WERI-Rb-1 (cell line): Measurements from ENCODE around the gene RSPH9.

Experiments used
- DNase-seq: peaks from one replicate; pipeline ENCODE4 v3.0.0-alpha.2; 2020
- H3K27ac ChIP-seq: fragments of 250-450 bp; sonication (Bioruptor Pico); 2 replicates; pipeline ENCODE4 v1.5.1; 2020; ENCODE audit warnings: mild to moderate bottlenecking, moderate library complexity
- H3K27me3 ChIP-seq: fragments of 250-450 bp; sonication (Bioruptor Pico); 2 replicates; pipeline ENCODE4 v1.5.1; 2021; ENCODE audit warnings: mild to moderate bottlenecking, low read depth, moderate library complexity; ENCODE audit not compliant: insufficient read depth, severe bottlenecking
- H3K36me3 ChIP-seq: fragments of 250-450 bp; sonication (Bioruptor Pico); 2 replicates; pipeline ENCODE4 v1.5.1; 2020; ENCODE audit warnings: mild to moderate bottlenecking, moderate library complexity
- H3K4me3 ChIP-seq: 2 replicates; pipeline ENCODE4 v1.5.1; 2011; ENCODE audit warnings: low read depth, mild to moderate bottlenecking, control low read depth, low read length
- H3K9me3 ChIP-seq: fragments of 250-450 bp; sonication (Bioruptor Pico); 2 replicates; pipeline ENCODE4 v1.5.1; 2021; ENCODE audit warnings: mild to moderate bottlenecking, moderate library complexity; ENCODE audit not compliant: severe bottlenecking
- TF ChIP-seq, protein P1 (sequence below): IDR thresholded peaks from 2 replicates; pipeline ENCODE4 v1.5.1; 2011; ENCODE audit warnings: low read depth, mild to moderate bottlenecking, control low read depth, inconsistent platforms, low read length

The RSPH9 gene

DNA sequence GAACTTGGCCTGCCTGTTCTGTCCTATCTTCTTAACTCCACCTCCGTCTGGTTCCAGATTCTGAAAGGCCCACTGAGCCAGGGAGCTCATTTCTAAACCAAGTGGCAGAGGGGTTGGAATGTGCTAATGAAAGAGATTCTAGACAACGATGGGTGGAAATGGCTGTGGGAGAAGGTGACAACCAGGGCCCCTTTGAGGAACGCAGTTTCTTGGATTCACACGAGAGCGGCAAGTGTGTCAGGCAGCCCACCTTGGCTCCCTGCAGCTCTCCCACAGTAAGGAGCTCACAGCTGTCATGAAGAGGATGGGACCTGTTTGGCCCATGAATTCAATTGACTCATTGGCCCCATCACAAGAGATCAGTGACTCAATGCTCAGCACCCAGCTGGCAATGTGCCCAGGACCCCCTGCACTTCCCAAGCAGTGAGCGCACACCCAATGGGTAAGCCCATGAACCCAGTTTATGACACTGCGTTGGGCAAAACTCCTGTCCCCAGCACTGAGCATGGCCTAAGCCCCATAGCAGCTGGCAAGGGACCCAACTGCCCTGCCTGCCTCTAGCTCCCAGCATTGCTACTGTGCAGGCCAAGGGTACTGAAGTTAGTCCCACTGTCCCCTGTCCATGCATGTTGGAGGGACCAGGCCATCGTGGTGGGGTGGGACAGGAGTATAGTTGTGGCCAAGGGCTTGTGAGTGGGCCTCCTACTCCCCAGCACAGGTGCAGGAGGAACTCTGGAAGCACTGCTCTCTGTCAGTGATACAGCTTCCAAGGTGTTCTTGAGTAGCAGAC lies 26.4 kb downstream of the RSPH9 start:
- Histone ChIP-seq H3K27ac (peak overlapping the region; percentile 33; the same call in 1 of the 2 replicates), H3K9me3 (no peaks in the 10 kb centered on the region), H3K27me3 (no peaks in the 10 kb centered on the region), H3K4me3 (no peak overlapping the region), H3K36me3 (peaks cover 64% of the 10 kb centered on the region)
- DNase-seq, result no peak
- TF ChIP-seq, protein P1, sequence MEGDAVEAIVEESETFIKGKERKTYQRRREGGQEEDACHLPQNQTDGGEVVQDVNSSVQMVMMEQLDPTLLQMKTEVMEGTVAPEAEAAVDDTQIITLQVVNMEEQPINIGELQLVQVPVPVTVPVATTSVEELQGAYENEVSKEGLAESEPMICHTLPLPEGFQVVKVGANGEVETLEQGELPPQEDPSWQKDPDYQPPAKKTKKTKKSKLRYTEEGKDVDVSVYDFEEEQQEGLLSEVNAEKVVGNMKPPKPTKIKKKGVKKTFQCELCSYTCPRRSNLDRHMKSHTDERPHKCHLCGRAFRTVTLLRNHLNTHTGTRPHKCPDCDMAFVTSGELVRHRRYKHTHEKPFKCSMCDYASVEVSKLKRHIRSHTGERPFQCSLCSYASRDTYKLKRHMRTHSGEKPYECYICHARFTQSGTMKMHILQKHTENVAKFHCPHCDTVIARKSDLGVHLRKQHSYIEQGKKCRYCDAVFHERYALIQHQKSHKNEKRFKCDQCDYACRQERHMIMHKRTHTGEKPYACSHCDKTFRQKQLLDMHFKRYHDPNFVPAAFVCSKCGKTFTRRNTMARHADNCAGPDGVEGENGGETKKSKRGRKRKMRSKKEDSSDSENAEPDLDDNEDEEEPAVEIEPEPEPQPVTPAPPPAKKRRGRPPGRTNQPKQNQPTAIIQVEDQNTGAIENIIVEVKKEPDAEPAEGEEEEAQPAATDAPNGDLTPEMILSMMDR, result no peak

DNA sequence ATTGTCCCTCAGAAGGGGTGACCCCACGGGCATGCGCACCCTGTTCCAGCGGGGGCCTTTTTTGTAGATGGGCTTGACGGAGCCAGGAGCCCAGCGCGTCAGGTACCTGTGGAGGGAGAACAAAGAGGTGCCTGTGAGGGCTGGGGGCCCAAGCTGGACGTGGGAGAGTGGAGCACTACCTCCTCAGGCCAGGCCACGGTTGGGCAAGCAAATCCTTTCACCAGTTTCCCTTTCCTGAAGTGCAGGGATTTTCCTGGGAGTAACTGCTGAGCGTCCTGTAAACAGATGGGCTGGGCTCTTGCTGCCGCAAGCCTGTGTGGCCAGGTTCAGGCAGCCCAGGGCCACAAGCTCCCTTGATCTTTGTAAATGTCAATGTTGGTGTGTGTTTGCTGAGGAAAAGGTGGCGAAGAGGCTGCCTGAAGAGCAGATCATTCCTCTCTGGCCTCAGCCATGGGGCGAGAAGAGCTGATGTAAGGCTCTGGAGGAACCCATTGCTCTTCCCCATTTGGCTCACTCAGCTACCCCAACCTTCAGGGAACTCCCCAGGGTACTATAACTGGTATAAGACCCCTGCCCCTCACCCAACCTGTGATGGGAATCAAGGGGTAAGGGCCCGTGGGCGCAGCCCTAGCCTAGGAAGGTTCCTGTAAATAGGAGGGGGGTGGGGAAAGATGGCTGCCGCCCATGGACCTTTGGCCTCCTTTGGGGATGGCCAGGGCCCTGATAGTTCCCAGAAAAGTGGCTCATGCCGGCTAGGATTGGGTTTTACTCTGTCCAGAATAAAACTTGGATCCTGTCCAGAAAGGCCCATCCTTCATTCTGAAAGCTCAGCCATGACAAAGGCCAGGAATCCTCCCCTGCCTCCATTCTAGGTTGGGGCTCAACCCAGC lies 27.2 kb downstream of the RSPH9 start:
- H3K27me3 ChIP-seq, result no peaks in the 10 kb centered on the region
- TF ChIP-seq, protein P1, result no peak
- H3K27ac ChIP-seq, result peak overlapping the region; percentile 33
- no peaks in the 10 kb centered on the region for H3K9me3 ChIP-seq
- peaks cover 73% of the 10 kb centered on the region for H3K36me3 ChIP-seq
- no peak overlapping the region for H3K4me3 ChIP-seq
- DNase-seq, result peak; percentile 64

DNA sequence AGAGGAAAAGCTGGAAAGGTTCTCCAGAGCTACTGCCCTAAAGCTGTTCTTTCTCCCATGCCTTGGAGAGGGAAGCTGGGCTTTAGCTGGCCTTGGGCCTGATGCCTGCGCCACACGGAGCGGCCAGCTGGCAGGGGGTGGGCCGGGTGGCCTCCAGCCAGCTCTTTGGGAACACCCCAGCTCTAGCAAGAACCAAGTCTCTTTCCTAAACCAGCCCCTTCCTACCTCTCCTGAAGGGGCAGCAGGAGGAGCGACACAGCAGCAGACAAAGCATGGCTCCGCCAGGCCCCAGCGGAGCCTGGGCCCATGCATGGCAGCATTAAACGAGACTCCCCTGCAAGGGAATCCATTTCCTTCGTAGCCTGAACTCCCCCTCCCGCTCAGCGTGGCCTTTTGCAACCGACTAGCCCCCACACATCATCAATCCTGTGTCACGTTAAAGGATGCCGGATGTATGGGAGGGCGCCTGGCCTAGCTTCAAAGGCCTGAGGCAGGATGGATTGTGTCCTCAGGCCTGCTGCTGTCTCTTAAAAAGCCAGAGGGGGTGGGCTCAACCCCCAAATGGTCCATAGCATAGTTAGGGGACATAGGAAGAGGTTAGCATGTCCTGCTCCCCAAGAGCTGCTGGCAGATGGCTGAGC lies 28.7 kb downstream of the RSPH9 start:
- H3K4me3 ChIP-seq, result no peak overlapping the region
- no peaks in the 10 kb centered on the region for H3K27me3 ChIP-seq
- DNase-seq, result no peak
- no peak overlapping the region for H3K27ac ChIP-seq
- H3K9me3 ChIP-seq, result no peaks in the 10 kb centered on the region
- H3K36me3 ChIP-seq, result peaks cover 88% of the 10 kb centered on the region
- TF ChIP-seq, protein P1, result no peak

DNA sequence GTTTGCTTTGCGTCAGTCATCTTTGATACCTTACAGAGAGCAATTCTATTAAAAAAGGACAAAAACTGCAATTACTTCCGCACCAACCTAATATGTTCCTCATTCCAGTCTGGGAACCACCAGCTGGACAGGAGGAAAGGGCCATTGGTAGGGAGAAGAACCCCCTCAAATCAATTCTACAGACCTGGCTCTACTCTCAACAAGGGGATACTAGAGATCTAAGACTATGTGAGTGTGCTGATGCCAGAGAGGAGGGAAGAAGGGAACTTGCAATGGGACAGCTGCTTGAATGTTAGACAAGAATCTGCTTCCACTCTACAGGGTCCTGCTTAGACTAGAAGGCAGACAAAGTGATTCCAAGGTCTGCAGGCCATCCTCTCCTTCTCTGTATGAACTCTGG lies 29.5 kb downstream of the RSPH9 start:
- H3K27me3 ChIP-seq, result no peaks in the 10 kb centered on the region
- no peak overlapping the region for H3K27ac ChIP-seq
- no peak for DNase-seq
- H3K36me3 ChIP-seq, result peaks cover 95% of the 10 kb centered on the region
- H3K4me3 ChIP-seq, result no peak overlapping the region
- TF ChIP-seq, protein P1, result no peak
- H3K9me3 ChIP-seq, result no peaks in the 10 kb centered on the region

DNA sequence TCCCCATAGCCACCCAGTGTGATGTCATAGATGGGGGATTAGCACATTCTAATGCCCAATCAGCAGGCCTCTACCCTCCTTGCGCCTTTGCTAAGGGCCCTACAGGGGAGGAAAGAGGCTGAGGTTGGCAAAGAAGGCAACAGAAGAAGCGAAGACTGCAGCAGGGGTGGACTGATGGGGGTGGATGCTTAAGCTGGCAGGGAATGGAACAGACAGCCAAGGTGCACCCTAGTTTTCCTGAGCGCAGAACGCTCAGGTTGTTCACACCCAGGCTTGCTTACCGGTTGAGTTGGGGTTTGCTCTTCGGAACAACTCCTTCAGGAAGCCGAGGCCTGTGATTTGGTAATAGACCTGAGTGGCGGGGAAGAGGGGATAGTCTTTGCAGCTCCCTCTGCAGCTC lies 30.1 kb downstream of the RSPH9 start:
- DNase-seq, result no peak
- TF ChIP-seq, protein P1, result no peak
- Histone ChIP-seq H3K27me3 (no peaks in the 10 kb centered on the region), H3K4me3 (no peak overlapping the region), H3K9me3 (no peaks in the 10 kb centered on the region), H3K27ac (no peak overlapping the region), H3K36me3 (peaks cover 97% of the 10 kb centered on the region)
